HT-29 (cell line): ENCODE results near the gene TSPAN10. TPM values are rescaled to one million over a fixed set of nuclear protein-coding genes. Genes with fewer than 3 reads are reported as not detected.

ENCODE experiments used
- DNase-seq: peaks from one replicate; pipeline ENCODE4 v3.0.0-alpha.2; 2015; ENCODE audit warnings: low spot score
- total RNA-seq: library from RNA; depleted of rRNA; stranded (reverse); fragments of >200 nt; shearing (Covaris generic); gene quantifications from 2 replicates; pipeline ENCODE4 v1.2.3, GENCODE V29; 2014

TSPAN10 gene
- total RNA-seq, 1 experiment from 2014 or later = 0.10 TPM

DNA sequence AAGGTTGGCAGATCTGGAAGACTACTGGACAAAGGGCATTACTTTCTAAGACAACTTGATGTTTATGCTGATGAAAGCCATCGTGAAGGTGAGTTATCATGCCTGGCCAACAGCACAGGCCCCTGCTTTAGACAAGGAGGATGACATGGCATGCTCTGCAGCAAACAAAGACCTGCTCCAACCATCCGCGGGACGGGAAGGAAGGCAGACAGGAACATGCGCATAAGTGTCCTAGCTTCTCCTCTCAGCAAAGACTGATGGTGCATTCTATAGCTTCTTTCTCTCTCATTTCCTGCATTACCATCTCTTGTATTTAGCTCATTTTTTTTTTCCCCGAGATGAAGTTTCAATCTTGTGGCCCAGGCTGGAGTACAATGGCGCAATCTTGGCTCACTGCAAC lies 5.5 kb upstream of the TSPAN10 start:
- no peak for DNase-seq

DNA sequence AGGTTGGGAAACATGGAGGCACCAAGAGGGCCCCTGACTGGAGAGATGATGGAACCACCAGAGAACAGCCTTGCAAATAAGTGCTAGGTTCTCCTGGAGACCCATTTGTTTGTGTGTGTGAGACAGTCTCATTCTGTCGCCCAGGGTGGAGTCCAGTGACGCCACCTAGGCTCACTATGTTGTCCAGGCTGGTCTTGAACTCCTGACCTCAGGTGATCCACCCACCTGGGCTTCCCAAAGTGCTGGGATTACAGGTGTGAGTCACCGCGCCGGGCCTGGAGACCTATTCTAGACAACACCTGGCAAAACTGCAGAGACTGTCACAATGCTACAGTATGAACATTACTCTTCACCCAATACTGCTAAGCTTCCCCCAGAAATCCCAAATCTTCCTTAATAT lies 1.6 kb upstream of the TSPAN10 start:
- DNase-seq = peak; percentile 58

DNA sequence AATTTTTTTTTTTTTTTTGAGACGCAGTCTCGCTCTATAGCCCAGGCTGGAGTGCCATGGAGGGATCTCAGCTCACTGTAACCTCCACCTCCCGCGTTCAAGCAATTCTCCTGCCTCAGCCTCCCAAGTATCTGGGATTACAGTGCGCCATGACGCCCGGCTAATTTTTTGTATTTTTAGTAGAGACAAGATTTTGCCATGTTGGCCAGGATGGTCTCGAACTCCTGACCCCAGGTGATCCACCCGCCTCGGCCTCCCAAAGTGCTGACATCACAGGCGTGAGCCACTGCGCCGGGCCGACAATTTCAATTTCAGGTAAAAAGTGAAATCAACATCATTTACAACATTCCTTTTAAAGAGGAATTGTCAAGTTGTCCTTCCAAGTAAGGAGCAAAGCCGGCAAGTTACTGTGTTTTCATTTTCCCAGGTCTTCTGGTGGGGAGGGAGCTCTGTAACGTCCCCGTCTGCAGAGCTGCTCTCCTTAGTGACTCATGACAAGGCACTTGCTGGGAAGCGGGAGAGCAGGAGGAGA lies 957 bp upstream of the TSPAN10 start:
- no peak for DNase-seq

DNA sequence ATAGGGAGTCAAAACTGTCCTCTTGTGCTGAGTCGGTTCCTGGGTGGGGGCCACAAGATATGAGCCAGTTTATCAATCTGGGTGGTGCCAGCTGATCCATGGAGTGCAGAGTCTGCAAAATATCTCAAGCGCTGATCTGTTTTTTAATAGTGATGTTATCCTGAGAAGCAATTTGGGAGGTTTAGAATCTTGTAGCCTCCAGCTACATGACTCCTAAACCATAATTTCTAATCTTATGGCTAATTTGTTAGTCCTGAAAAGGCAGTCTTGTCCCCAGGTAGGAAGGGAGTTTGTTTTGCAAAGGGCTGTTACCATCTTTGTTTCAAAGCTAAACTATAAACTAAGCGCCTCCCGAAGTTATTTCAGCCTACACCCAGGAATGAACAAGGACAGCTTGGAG lies 1.7 kb downstream of the TSPAN10 start:
- DNase-seq = no peak

DNA sequence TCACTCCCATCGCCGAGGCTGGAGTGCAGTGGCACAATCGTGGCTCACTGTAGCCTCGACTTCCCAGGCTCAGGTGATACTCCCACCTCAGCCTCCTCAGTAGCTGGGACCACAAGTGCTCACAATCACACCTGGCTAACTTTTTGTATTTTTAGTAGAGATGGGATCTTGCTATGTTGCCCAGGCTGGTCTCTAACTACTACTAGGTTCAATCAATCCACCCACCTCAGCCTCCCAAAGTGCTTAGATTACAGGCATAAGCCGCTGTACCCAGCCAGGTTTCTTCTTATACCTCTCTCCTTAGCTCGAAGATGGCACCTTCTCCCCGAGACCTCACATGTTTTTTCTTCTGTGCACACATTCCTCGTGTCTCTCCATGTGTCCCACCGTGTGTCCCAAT lies 3.0 kb downstream of the TSPAN10 start:
- DNase-seq = no peak

DNA sequence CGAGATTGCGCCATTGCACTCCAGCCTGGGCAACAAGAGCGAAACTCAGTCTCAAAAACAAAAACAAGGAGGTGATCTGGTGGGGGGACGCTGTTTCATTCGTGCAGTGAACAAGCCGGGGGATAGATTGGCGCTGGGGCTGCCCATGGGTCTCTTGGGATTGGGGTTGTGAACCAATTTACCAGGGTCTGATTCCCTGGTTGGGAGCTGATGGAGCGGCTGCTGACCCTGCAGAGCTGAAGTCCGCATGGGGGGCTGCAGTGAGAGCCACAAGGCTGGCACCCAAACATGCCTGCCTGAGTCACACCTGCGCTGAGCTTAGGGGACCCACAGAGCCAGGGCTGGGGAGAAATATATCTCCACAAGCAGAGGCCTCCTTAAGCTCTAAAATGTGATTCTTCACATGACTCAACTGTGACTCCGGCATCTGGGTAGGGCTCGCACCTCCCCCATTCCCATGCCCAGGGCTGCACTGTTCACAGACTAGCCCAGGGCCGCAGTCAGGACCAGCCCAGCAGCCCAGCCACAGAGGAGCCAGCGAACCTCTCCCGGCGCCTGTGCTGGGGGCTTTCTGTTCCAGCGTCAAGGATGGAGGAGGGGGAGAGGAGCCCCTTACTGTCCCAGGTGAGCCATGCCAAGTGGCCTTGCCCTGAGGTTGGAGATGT lies 5.0 kb downstream of the TSPAN10 start:
- DNase-seq = peak; percentile 7

DNA sequence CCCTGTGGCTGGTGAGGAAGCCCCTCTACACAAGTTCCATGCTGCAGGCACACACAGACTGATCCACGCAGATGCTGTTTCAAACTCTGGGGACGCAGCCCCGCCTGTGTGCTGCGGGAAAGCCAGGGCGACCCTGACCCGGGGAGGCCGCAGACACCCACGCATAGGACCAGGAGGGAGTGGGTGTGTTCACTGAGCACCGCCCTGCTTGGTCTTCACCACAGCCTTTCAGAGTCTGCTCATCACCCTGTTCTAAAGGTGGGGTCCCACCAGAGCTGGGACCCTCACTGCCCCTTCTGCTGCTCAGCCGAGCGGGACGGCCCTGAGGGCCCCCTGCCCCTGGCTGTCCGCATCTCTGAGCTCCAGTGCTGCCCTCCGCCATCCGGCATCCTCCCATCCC lies 7.5 kb downstream of the TSPAN10 start:
- no peak for DNase-seq

DNA sequence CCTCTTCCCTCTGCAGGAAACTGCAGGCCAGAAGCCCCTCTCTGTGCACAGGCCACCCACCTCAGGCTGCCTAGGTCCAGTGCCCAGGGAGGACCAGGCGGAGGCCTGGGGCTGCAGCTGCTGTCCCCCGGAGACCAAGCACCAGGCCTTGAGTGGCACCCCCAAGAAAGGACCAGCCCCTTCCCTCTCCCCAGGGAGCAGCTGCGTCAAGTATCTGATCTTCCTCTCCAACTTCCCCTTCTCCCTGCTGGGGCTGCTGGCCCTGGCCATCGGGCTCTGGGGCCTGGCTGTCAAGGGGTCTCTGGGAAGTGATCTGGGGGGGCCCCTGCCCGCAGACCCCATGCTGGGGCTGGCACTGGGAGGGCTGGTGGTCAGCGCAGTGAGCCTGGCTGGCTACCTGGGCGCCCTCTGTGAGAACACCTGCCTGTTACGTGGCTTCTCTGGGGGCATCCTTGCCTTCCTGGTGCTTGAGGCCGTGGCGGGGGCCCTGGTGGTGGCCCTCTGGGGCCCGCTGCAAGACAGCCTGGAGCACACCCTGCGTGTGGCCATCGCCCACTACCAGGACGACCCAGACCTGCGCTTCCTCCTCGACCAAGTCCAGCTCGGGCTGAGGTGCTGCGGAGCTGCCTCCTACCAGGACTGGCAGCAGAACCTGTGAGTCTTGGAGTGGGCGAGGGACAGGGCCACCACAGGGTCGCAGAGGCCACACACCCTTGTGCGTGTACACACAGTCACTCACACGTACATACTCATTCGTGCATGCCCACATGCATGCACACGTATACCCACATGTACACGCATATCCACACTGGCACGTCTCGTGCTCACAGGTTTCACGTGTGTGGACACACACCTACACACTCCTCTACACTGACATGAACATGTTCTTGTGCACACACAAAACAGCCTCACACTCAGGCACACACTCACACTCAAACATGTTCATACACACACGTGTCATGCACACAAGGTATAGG lies 8.3 kb downstream of the TSPAN10 start:
- DNase-seq = no peak

DNA sequence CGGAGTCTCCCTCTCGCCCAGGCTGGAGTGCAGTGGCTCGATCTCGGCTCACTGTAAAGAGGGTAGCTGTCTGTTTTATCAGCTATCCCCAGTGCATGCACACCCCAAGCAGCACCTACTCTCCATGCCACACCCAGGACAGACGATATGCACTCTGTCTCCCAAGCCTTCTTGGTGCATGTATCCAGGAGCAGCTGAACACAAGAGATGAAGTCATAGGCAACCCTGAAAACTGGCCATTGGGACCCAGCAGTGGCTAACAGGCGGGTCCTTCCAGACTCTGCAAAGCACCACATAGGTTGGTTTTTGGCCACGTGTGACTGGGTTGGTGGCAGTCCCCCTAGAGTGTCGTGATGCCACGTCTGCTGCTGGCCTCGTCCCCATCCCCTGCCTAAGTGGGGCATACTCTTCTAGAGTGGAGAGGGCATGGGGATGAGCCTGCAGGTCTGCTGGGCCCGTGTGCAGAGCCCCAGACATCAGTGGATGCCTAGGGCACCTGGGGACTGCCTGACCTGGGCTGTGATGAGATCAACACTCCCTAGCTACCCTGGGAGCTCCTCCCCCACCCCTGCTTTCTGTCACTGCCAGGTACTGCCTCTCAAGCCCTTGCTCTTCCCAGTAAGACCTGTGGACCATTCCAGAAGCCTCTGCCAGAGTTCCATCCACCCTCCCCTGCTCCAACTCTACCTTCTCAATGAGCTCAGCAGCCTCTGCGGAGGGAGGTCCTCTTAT lies 10.0 kb downstream of the TSPAN10 start:
- no peak for DNase-seq

DNA sequence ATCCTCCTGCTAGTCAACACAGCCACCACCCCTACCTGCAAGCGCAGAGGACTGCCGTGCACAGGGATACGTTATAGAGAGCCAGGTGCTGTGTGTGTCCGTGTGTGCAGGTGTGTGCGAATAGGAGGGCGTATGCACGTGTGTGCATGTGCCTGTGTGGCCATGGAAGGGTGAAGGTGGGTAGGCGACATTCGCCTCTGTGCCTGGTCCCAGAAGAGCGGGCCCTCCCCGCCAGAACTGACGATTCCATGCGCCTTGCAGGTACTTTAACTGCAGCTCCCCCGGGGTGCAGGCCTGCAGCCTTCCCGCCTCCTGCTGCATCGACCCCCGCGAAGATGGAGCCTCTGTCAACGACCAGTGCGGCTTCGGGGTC lies 10.6 kb downstream of the TSPAN10 start:
- no peak for DNase-seq

DNA sequence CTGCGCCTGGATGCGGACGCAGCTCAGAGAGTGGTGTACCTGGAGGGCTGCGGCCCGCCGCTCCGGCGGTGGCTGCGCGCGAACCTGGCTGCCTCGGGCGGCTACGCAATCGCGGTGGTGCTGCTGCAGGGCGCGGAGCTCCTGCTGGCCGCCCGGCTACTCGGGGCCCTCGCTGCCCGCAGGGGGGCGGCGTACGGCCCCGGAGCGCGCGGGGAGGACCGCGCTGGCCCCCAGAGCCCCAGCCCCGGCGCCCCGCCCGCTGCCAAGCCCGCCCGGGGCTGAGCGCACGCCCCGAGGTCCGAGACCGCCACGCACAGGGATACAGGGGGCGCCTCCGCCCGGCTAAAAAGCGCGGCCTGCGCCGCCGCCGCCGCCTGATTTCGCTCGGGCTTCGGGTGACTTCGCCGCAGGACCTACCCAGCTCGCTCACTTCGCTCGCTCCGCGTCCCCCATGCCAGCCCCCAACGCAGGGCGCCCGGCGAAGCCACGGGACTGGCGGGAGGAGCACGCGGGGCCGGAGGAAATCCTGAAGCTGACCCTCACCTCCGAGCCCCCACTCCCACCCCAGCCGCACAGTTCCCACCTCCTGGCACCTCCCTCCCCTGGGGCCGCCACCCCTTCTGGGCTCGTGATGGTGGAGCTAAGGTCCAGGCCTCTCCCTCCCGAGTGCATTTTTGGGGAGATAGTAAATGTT lies 11.2 kb downstream of the TSPAN10 start:
- no peak for DNase-seq

DNA sequence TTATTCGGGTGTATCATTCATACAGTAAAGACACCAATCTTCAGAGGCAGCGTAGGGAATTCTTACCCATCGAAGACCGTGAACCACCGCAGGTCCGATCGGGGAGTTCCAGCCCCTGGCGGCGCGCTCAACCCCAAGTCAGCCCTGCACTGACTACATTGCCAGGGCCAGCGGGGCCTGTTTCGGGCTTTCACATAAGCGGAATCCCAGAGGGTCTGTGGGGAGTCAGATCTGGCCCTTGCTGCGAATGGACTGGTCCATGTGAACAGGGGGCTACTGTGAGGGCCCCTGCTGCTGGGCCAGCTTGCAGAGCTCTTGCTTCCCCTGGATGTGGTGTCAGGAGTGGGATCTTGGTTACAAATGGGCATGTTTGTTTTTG lies 11.7 kb downstream of the TSPAN10 start:
- no peak for DNase-seq

DNA sequence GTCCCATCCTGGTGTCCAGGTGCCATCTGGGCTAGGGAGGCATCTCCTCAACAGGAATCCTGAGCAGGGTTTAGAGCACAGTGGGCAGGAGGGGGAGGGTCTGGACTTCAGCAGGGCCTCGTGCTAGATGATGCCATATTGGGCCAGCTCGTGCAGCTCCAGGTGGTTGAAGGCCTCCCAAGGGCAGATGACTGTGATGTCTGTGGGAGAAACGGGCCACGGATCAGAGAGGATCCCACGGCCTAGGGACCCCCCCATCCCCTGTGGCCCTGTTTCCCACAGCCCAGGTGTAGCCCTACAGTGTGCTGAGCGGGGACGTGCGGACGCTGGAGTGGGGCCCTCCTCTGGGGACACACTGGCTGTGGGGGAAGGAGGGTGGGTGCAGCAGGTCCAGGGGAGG lies 14.0 kb downstream of the TSPAN10 start:
- no peak for DNase-seq

DNA sequence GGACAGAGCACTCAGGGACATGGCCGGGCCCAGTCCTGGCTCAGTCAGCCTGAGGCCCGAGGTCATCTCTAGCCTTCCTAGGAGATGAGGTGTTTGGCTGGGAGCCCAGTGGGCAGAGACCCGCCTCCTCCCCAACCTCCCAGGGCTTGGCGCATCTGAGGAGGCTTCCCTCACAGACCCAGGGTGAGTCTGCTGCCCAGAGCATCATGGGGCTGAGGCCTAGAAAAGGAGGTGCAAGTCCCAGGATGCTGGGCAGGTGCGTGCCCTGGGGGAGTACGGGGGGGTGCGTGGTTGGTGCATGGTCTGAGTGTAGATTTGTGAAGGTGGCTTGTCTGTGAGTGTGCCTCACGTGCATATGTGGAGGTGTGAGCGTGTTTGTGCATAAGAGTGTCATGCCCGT lies 14.7 kb downstream of the TSPAN10 start:
- peak; percentile 18 for DNase-seq

DNA sequence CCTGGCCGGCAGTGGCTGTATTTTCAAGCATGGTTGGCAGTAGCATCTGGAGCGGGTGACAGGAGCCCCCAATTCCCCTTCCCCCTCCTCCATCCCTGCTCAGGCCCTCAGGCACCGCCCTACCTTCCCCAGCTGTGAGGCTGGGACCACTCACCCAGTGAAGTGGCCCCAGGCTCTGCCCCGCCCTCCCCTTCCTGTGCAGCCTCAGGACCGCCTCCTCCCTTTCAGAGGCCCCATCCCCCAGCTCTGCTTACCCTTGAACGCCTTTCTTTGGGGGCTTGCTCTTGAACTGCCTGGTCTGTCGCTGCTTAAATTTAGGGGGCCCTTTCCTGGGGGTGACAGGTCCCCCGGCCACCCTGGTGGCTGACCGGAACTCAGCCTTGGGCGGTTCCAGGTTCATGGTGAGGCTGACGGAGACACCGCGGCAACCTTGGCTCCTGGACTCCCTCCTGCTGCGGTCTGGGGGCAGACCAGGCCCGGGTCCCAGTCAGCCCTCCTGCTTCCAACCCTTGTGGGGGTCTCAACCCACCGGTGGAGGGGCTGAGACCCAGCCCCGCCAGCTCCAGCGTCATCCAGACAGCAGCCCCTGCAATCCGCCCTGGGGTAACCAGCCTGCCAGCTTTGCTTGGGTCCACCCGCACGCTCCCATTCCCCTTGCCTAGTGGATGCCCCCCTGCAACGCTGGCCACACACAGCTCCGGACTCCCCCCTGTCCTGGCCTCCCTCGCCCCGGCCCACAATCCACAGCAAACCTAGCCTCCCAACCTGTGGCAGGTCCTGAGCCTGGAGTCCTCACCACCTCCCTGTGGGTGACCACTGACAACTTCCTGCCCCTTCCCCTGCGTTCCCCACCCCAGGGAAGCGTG lies 16.1 kb downstream of the TSPAN10 start:
- no peak for DNase-seq

DNA sequence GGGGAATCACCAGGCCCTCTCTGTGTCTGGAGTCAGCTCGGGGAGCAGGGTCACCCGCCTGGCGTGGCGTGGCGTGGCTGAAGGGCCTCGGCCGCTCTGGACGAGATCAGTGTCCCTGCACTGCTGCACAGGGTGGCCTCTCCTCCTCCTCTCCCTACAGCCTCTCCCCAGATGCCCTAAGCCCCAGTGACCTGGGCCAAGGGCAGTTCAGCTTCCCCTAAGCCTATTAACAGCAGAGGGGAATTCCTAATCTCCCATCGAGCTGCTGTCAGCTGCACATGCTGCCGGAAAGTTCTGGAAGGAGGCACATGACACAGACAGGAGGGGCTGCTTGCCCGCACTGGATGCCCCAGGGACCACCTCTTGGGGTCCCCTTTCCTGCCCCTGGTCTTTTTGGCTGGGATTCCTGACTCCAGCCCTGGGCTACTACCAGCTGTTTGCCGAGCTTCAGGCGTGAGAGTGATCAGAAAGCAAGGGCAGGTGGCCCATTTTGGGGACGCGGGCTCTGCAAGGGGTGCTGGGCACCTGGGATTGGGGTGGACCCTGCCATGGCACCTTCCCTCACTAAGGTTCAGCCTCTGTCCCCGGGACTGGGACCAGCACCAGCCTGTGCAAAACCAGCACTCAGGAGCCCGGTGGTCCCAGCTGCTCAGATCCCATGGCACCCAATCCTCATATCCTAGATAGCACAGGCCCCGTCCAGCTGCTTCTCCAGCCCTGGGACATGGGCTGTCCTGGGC lies 18.6 kb downstream of the TSPAN10 start:
- no peak for DNase-seq

DNA sequence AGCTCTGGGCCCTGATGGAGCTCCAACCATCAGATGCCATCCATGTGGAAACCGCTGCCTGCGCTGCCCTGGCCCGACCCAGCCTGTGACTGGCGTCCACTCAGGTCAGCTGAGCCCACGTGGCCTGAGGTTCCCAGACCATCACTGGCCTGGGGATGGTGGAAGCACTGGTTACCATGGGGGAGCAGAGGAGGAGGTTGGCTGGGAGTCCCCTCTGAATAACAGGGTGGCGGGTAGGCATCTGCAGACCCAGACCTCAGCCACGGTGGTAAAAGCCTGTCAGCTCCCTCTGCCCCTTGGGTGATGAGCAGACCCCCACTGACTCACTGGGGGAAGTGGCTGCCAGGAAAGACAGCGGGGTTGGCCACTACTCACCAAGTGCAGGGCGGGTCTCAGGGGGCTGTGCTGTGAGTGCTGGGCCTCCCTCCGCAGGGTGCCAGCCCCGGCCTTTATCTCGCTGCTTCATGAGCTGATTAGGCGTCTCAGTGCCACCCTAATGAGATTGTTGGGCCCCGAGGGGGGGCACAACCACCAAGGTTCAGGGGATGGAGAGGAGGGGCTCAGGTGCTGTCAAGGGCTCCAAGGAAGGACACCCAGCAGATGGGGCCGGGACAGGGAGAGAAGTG lies 19.2 kb downstream of the TSPAN10 start, which contains the start of gene PDE6G:
TSS of gene PDE6G (minus strand) at position 425 of the 626 bp plus-strand sequence. CDS start 3,237 bp downstream, outside the sequence.
- no peak for DNase-seq

DNA sequence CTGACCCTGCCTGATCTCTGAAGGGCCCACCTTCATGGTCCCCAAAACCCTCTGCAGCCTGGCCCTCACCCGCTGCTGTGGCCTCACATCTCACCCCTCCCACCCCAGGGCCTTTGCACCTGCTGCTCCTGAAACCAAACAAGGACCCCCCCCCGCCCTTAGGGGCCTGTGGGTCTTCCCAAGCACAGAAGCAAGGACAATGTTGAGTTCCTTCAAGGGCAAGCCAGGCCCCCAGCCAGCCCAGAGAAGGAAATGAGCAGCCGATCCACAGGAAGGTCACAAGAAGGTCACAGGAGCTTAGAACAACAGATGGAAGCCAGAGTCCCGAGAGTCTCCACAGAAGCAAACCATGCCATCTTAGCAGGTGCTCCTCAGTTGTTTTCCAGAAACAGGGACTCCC lies 19.8 kb downstream of the TSPAN10 start:
- DNase-seq = no peak

DNA sequence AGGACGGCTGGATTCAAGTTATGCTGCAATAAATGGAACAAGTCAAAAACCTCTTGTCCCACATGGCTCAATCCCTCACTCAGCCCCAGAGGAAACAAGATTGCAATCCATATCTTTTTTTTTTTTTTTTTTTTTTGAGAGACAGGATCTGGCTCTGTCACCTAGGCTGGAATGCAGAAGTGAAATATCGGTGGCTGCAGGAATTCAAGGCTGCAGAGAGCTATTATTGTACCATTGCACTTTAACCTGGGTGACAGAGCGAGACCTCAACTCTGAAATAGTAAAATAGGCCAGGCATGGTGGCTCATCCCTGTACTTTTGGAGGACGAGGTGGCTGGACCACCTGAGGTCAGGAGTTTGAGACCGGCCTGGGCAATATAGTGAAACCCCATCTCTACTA lies 22.0 kb downstream of the TSPAN10 start:
- DNase-seq = no peak
